ENCODE data around the gene EMX2.

- no peak for TF ChIP-seq CTCF (conservative IDR thresholded peaks at IDR 0.05; ENCODE audit: low read depth, low read length)
- TF ChIP-seq EZH2 (IDR thresholded peaks at IDR 0.05; ENCODE audit: borderline replicate concordance, low read depth, low read length, poor library complexity, severe bottlenecking): no peak
Measured at GRCh38 chr10:117594722-117595121, 52.2 kb downstream of the EMX2 start.
